ENCODE data around the gene MMEL1. TPM values are rescaled to one million over a fixed set of nuclear protein-coding genes. Genes with fewer than 3 reads are reported as not detected.
"Not testable (repeated sequence)": the region's sequence is repeated elsewhere in the genome, so short reads cannot be mapped to it uniquely, and the experiment has no call there.

The MMEL1 gene
- total RNA-seq, 1 experiment from 2014 or later = not detected

DNA sequence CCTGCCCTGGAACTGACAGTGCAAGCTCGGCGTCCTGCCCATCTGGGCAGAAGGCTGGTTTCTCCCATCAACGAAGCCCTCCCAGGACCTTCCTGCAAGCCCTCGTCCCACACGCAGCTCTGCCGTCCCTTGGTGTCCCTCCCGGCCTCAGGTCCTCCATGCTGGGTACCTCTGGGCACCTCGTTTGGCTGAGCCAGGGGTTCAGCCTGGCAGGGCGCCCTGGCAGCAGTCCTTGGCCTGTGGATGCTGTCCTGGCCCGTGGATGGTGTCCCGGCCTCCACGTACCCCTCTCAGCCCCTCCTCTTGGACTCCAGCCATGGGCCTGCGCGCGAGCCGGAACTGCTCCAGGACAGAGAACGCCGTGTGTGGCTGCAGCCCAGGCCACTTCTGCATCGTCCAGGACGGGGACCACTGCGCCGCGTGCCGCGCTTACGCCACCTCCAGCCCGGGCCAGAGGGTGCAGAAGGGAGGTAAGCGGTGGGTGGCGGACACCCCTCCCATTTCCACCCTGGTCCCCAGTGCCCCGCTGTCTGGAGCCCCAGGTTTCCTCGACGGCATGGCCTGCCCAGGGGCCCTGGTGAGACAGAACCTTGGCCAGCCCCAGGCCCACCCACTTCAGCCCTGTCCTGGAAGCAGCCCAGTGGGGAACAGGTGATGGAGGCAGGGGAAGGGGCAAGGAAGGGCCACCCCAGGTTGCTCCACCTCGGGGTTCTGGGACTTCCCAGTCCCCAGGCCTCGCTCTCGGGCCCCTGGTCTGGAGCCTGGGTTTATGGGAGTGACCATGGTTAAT is 73.1 kb downstream of the MMEL1 start:
- H3K9me3 ChIP-seq (replicated peaks) = no peaks in the 10 kb centered on the region
- peaks cover 91% of the 10 kb centered on the region for H3K27me3 ChIP-seq
- H3K27ac ChIP-seq = no peak overlapping the region
- H3K4me1 ChIP-seq = no peaks in the 10 kb centered on the region; the same call in 1 of the 2 replicates
- H3K36me3 ChIP-seq = no peaks in the 10 kb centered on the region
- no peak for DNase-seq
- no peak overlapping the region for H3K4me3 ChIP-seq

GRCh38 chr1:2558861-2559260 is 74.0 kb downstream of the MMEL1 start:
- peaks cover 88% of the 10 kb centered on the region for H3K27me3 ChIP-seq
- H3K4me1 ChIP-seq = no peaks in the 10 kb centered on the region; the same call in 1 of the 2 replicates
- no peak for DNase-seq
- no peaks in the 10 kb centered on the region for H3K36me3 ChIP-seq
- H3K9me3 ChIP-seq (replicated peaks) = no peaks in the 10 kb centered on the region
- H3K27ac ChIP-seq = no peak overlapping the region
- H3K4me3 ChIP-seq = no peak overlapping the region

DNA sequence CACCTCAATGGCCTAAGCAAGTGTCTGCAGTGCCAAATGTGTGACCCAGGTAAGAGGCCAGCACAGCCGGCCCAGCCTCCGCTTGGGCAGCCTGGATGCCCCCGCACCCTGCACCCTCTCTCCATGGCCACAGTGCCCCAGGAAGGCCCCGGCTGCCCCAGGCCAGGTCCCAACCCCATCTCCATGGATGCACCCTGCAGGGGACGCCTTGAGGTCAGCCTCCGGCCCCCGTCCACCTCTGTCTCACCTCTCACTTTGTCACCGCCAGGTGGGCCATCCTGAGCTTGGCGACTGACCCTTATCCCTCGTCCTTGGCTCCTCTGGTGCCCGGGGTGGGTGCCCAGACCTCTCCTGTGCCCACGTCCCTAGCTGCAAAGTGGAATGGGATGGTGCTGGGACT is 74.4 kb downstream of the MMEL1 start:
- peaks cover 86% of the 10 kb centered on the region for H3K27me3 ChIP-seq
- no peak for DNase-seq
- no peaks in the 10 kb centered on the region for H3K36me3 ChIP-seq
- H3K4me3 ChIP-seq = no peak overlapping the region
- no peaks in the 10 kb centered on the region for H3K9me3 ChIP-seq (replicated peaks)
- no peaks in the 10 kb centered on the region; the same call in 1 of the 2 replicates for H3K4me1 ChIP-seq
- H3K27ac ChIP-seq = no peak overlapping the region

GRCh38 chr1:2557482-2558400 is 75.1 kb downstream of the MMEL1 start:
- Histone ChIP-seq H3K4me3 (no peak overlapping the region), H3K36me3 (no peaks in the 10 kb centered on the region), H3K4me1 (no peaks in the 10 kb centered on the region), H3K9me3 (replicated peaks) (no peaks in the 10 kb centered on the region), H3K27ac (no peak overlapping the region), H3K27me3 (peaks cover 79% of the 10 kb centered on the region)
- DNase-seq = no peak

- Histone ChIP-seq H3K4me3 (peak overlapping the region; percentile 7; the same call in 1 of the 2 replicates), H3K27ac (no peak overlapping the region), H3K9me3 (replicated peaks) (no peaks in the 10 kb centered on the region), H3K36me3 (no peaks in the 10 kb centered on the region), H3K4me1 (no peaks in the 10 kb centered on the region), H3K27me3 (peaks cover 75% of the 10 kb centered on the region)
- DNase-seq = no peak
These were observed 75.9 kb downstream of the MMEL1 start for GRCh38 chr1:2556678-2557481.

GRCh38 chr1:2556277-2556677 is 76.5 kb downstream of the MMEL1 start, which contains the start of gene TNFRSF14:
TNFRSF14 (plus strand) TSS chr1:2556371; CDS start chr1:2556665, 294 bp downstream.
- Histone ChIP-seq H3K27ac (no peak within 1 kb of the TSS), H3K36me3 (no peaks in the 10 kb centered on the region), H3K9me3 (replicated peaks) (no peaks in the 10 kb centered on the region), H3K4me3 (peak within 1 kb of the TSS; percentile 7; the same call in 1 of the 2 replicates), H3K4me1 (no peaks in the 10 kb centered on the region), H3K27me3 (peaks cover 69% of the 10 kb centered on the region)
- no peak for DNase-seq

- no peaks in the 10 kb centered on the region for H3K36me3 ChIP-seq
- H3K27me3 ChIP-seq = peaks cover 66% of the 10 kb centered on the region
- H3K4me3 ChIP-seq = 0 out of 2 replicates have a peak overlapping the region, but pooled peaks have one; percentile 7
- no peak overlapping the region for H3K27ac ChIP-seq
- no peaks in the 10 kb centered on the region for H3K9me3 ChIP-seq (replicated peaks)
- no peak for DNase-seq
- H3K4me1 ChIP-seq = no peaks in the 10 kb centered on the region
These were observed 77.1 kb downstream of the MMEL1 start for GRCh38 chr1:2555634-2556276.

DNA sequence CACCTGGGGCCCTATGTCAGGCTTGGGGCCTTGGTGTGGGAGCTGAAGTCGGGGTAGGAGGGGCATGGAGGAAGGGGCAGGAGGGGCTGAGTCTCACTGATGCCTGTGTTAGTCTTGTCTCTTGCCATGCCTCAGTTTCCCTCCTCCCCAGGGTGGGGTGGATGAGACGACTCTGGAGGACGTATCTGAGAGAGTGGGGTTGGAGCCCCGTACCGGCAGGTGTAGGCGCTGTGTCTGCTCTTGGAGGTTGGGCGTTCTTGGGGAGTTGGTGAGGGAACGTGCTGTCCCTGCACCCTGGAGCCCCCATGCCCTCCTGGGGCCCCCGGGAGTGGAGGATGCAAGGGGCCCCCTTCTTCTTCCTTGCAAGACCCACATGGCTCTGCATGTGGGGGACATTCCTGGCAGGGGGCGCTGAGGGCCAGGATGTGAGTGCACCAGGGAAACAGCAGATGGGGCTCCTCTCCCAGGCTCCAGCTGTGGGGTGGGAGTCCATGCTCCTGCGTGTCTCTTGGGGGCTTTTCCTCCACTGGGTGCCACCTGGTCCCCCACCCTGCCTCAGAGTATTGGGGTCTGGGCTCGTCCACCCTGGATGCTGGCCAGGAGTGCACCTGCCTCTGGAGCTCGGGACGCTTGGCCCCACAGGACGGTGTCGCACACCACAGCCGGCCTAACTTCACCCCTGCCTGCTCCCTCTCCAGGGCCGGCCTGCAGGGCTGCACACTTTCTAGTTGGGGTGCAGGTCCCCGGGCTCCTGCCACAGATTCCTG is 78.0 kb downstream of the MMEL1 start:
- Histone ChIP-seq H3K36me3 (no peaks in the 10 kb centered on the region), H3K27me3 (peaks cover 61% of the 10 kb centered on the region), H3K27ac (no peak overlapping the region), H3K4me3 (no peak overlapping the region), H3K9me3 (replicated peaks) (no peaks in the 10 kb centered on the region), H3K4me1 (no peaks in the 10 kb centered on the region)
- no peak for DNase-seq

DNA sequence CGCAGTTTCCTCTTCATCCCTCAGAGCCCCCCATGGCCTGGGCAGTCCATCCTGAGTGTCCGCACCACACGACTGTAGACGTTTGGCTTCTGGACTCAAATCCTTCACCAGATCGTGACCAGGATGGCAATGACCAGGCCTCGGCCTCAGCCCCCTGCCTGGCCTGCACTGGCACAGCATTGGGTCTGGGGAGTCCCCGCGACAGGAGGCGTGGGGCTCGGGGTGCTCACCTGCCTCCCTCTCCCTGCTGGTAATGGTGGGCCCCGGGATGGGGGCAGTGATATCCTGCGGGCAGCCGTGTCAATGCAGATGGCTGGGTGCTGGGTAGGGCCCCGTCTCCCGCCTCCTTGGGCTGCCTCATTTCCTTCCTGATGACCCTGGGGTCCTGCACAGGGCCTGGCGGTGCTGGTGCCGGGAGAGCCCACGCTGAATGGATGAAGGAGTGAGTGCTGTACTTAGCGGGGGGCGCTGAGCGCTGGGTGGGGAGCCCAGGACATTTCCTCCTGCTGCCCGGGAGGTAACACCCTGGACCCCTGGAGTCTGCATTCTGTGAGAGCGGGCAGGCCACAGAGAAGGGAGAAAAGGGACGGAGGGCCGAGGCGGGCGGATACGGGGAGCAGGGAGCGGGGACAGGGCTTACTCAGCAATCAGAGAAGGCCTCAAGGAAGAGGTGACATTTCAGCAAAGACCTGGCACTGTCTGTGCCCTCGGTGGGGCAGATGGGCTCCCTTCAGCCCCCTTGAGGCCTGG is 78.8 kb downstream of the MMEL1 start:
- Histone ChIP-seq H3K4me1 (no peaks in the 10 kb centered on the region), H3K27ac (no peak overlapping the region), H3K9me3 (replicated peaks) (no peaks in the 10 kb centered on the region)

DNA sequence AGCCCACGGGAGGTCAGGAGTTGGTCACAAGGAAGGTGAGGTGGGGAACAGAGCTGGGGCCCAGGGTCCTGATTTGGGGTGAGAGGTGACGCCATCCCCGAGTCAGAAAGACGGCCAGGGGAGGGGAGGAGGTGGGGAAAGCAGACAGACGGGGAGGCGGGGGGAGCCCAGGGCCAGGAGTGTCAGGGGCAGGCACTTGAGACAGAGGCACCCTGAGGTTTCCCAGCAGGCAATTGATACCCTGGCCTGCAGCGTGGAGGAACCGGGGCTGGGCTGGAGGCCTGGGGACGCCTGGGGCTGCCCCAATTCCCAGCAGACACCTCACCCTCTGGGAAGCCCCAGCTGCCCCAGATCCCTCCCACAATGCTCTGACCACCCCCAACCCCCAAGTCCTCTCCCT is 79.7 kb downstream of the MMEL1 start:
- not testable (repeated sequence) for H3K36me3 ChIP-seq; H3K4me1 ChIP-seq; H3K4me3 ChIP-seq; DNase-seq; H3K9me3 ChIP-seq (replicated peaks); H3K27ac ChIP-seq
- peaks cover 55% of the 10 kb centered on the region for H3K27me3 ChIP-seq

More for the DNA sequence above, 78.8 kb downstream of the MMEL1 start:
- H3K27me3 ChIP-seq = peaks cover 61% of the 10 kb centered on the region
- no peak overlapping the region for H3K4me3 ChIP-seq
- H3K36me3 ChIP-seq = no peaks in the 10 kb centered on the region
- DNase-seq = no peak

GRCh38 chr1:2552189-2552588 is 80.6 kb downstream of the MMEL1 start:
- Histone ChIP-seq H3K9me3 (replicated peaks) (no peaks in the 10 kb centered on the region), H3K4me1 (no peaks in the 10 kb centered on the region), H3K27ac (no peak overlapping the region), H3K4me3 (no peak overlapping the region), H3K36me3 (no peaks in the 10 kb centered on the region), H3K27me3 (peaks cover 48% of the 10 kb centered on the region)
- no peak for DNase-seq

DNA sequence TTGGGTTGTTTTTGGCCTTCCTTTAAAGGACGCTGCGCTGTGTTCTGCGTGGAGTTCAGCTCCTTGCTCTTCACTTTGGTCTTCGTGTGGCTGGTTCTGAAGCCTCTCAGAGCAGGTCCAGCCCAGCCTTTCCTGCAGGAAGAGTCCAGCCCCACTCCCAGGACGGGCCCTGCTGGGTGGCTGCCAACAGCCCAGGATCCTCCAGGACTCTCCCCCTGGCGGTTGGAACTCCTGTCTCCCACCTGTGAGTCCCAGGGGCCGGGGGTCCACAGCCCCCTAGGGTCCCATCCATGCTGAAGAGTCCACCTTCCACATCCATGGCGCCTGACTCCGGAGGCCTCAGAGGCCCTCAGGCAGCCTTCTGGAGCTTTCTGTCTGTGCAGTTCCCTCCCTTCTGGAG is 81.3 kb downstream of the MMEL1 start:
- H3K27ac ChIP-seq; H3K9me3 ChIP-seq (replicated peaks); H3K4me1 ChIP-seq; H3K4me3 ChIP-seq; H3K36me3 ChIP-seq; DNase-seq: not testable (repeated sequence)
- peaks cover 44% of the 10 kb centered on the region for H3K27me3 ChIP-seq

DNA sequence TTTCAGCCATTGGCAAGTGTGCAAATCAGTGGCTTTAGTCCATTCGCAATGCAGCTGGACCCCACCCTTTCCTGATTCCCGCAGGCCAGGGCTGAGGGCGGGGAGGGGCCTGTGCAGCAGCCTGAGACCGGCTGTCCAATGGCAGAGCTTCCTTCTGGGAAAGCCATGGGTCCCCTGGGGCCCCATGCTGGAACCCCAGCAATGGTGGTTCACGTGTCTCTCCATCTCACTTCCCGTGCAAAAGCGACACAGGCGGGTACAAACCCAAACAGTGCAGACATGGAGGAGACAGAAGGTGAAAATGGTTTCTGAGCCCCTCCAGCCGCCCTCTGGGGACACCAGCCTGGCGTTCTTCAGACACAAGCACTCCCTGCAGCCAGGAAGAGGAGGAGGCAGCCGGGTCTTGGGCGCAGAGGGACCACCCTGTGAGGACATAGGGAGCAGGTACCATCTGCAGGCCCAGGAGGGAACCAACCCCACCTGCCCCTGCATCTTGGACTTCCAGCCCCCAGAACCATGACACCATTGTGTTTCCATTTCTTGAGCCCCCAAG is 82.4 kb downstream of the MMEL1 start:
- not testable (repeated sequence) for DNase-seq; H3K9me3 ChIP-seq (replicated peaks); H3K27ac ChIP-seq; H3K36me3 ChIP-seq; H3K4me3 ChIP-seq; H3K4me1 ChIP-seq
- H3K27me3 ChIP-seq = peaks cover 32% of the 10 kb centered on the region
